MCF 10A (cell line): ENCODE data around the gene COG2. TPM values are rescaled to one million over a fixed set of nuclear protein-coding genes. Genes with fewer than 3 reads are reported as not detected.
"Not testable (repeated sequence)": the region's sequence is repeated elsewhere in the genome, so short reads cannot be mapped to it uniquely, and the experiment has no call there.

Source experiments
- BruUV-seq: library from RNA; stranded (reverse); fragments of 400-500 nt; replicated peaks from 2 replicates; lab custom pipeline; 2021; lab: Mats Ljungman, UMichigan
- CTCF ChIA-PET: fragments of 300-600 bp; sonication (Branson Sonifier 250); formaldehyde crosslinking; extraction: SDS; loops from one replicate; lab custom pipeline; 2021; ENCODE audit warnings: antibody characterized with exemption, inconsistent platforms; lab: Yijun Ruan, JAX
- POLR2A ChIA-PET: fragments of 300-600, 350-650 bp; sonication (Branson Sonifier 250); formaldehyde crosslinking; extraction: SDS; loops from one replicate; lab custom pipeline; 2020; ENCODE audit warnings: antibody characterized with exemption, inconsistent platforms; lab: Yijun Ruan, JAX
- DNase-seq: peaks from one replicate; pipeline ENCODE4 v3.0.0-alpha.2; 2018; ENCODE audit not compliant: unreplicated experiment
- H3K27ac Mint-ChIP-seq: one replicate; pipeline ENCODE4 v1.8.0; 2022; ENCODE audit warnings: mild to moderate bottlenecking, low read depth, mixed read lengths; ENCODE audit not compliant: unreplicated experiment
- H3K27me3 Mint-ChIP-seq: one replicate; pipeline ENCODE4 v1.8.0; 2022; ENCODE audit warnings: mixed read lengths; ENCODE audit not compliant: insufficient read depth, unreplicated experiment
- H3K36me3 Mint-ChIP-seq: one replicate; pipeline ENCODE4 v1.8.0; 2022; ENCODE audit warnings: mild to moderate bottlenecking, moderate library complexity, mixed read lengths; ENCODE audit not compliant: insufficient read depth, unreplicated experiment
- H3K4me1 Mint-ChIP-seq: one replicate; pipeline ENCODE4 v1.8.0; 2022; ENCODE audit warnings: mixed read lengths; ENCODE audit not compliant: insufficient read depth, unreplicated experiment
- H3K4me3 Mint-ChIP-seq: one replicate; pipeline ENCODE4 v1.8.0; 2022; ENCODE audit warnings: mild to moderate bottlenecking, moderate library complexity, mixed read lengths; ENCODE audit not compliant: unreplicated experiment
- H3K9me3 Mint-ChIP-seq: one replicate; pipeline ENCODE4 v1.8.0; 2022; ENCODE audit warnings: mixed read lengths; ENCODE audit not compliant: unreplicated experiment
- CTCF ChIP-seq: fragments of 200-600 bp; IDR thresholded peaks from one replicate; pipeline ENCODE4 v1.8.0; 2022; ENCODE audit warnings: antibody characterized with exemption, mild to moderate bottlenecking; ENCODE audit not compliant: unreplicated experiment
- intact Hi-C: fragments of 100-400 bp; cut with micrococcal nuclease; formaldehyde crosslinking; loops from 2 replicates; pipeline ENCODE4 v1.14.1; 2022
- total RNA-seq: library from RNA; stranded (reverse); gene quantifications from 2 replicates; pipeline ENCODE4 v1.2.3, GENCODE V29; 2022

The COG2 gene
- total RNA-seq, 1 experiment from 2014 or later, result 46.7 TPM

- ChIA-PET POLR2A (no interaction called here), CTCF (no interaction called here)
- no peak for DNase-seq
- Mint-ChIP-seq H3K36me3 (no peaks in the 10 kb centered on the region), H3K4me1 (peaks cover 23% of the 10 kb centered on the region), H3K4me3 (no peak overlapping the region), H3K9me3 (no peaks in the 10 kb centered on the region), H3K27me3 (no peaks in the 10 kb centered on the region), H3K27ac (no peak overlapping the region)
- BruUV-seq, result no TSS peak
- no peak for TF ChIP-seq CTCF
- intact Hi-C loops, result no loop called here
Measured at GRCh38 chr1:230647321-230647720, 5.0 kb downstream of the COG2 start.

- intact Hi-C loops, result no loop called here
- peaks cover 23% of the 10 kb centered on the region for H3K4me1 Mint-ChIP-seq
Measured at GRCh38 chr1:230648114-230648513, 5.8 kb downstream of the COG2 start.

GRCh38 chr1:230650300-230650699, 8.0 kb downstream of the COG2 start:
- Mint-ChIP-seq H3K4me3 (no peak overlapping the region), H3K27ac (no peak overlapping the region), H3K9me3 (peaks cover 7% of the 10 kb centered on the region), H3K4me1 (peaks cover 12% of the 10 kb centered on the region), H3K27me3 (no peaks in the 10 kb centered on the region), H3K36me3 (peaks cover 6% of the 10 kb centered on the region)
- no peak for DNase-seq
- intact Hi-C loops, result no loop called here
- POLR2A ChIA-PET, result interaction anchor here (2.1 kb wide), 1 partner anchor 8 kb away, joined by 19 read pairs; the partner anchor contains the start of gene COG2
- no peak for TF ChIP-seq CTCF
- BruUV-seq, result no TSS peak
- CTCF ChIA-PET, result interaction anchor here (0.7 kb wide), 1 partner anchor 42 kb away, joined by 3 read pairs; no protein-coding TSS in a partner anchor

More at GRCh38 chr1:230648114-230648513, 5.8 kb downstream of the COG2 start:
- ChIA-PET POLR2A (interaction anchor here (0.7 to 1.3 kb wide), 2 partner anchors 22 to 190 kb away, joined by 3 read pairs; no protein-coding TSS in a partner anchor), CTCF (interaction anchor here (0.6 kb wide), 1 partner anchor 791 kb away, joined by 3 read pairs; no protein-coding TSS in a partner anchor)
- DNase-seq, result no peak
- no TSS peak for BruUV-seq
- no peaks in the 10 kb centered on the region for H3K9me3 Mint-ChIP-seq
- H3K27ac Mint-ChIP-seq, result no peak overlapping the region
- H3K27me3 Mint-ChIP-seq, result no peaks in the 10 kb centered on the region
- H3K4me3 Mint-ChIP-seq, result no peak overlapping the region
- H3K36me3 Mint-ChIP-seq, result no peaks in the 10 kb centered on the region
- no peak for TF ChIP-seq CTCF

- CTCF ChIA-PET, result interaction anchor here (0.6 to 2.5 kb wide), 8 partner anchors 8 to 1729 kb away, joined by 3 to 16 read pairs (median 4); partner anchors contain the start of gene COG2
- Mint-ChIP-seq H3K27me3 (no peaks in the 10 kb centered on the region), H3K36me3 (peaks cover 6% of the 10 kb centered on the region), H3K27ac (no peak overlapping the region), H3K4me3 (no peak overlapping the region), H3K9me3 (peaks cover 13% of the 10 kb centered on the region), H3K4me1 (peaks cover 7% of the 10 kb centered on the region)
- no peak for DNase-seq
- POLR2A ChIA-PET, result interaction anchor here (0.8 to 2.1 kb wide), 2 partner anchors 9 to 14 kb away, joined by 3 to 19 read pairs; partner anchors contain the start of gene COG2
- TF ChIP-seq CTCF, result no peak
- BruUV-seq, result no TSS peak
- intact Hi-C loops, result no loop called here
Measured at GRCh38 chr1:230651235-230651634, 9.0 kb downstream of the COG2 start.

GRCh38 chr1:230656719-230657118, 14.4 kb downstream of the COG2 start:
- CTCF ChIA-PET, result interaction anchor here (1.2 to 1.4 kb wide), 2 partner anchors 13 to 15 kb away, joined by 3 to 5 read pairs; no protein-coding TSS in a partner anchor

GRCh38 chr1:230658103-230658502, 15.8 kb downstream of the COG2 start:
- H3K27me3 Mint-ChIP-seq, BruUV-seq, H3K4me1 Mint-ChIP-seq, intact Hi-C loops, H3K27ac Mint-ChIP-seq, DNase-seq, H3K4me3 Mint-ChIP-seq: not testable (repeated sequence)
- ChIA-PET CTCF (interaction anchor here (0.6 to 1.4 kb wide), 5 partner anchors 9 to 174 kb away, joined by 3 to 5 read pairs (median 3); no protein-coding TSS in a partner anchor), POLR2A (interaction anchor here (0.6 kb wide), 1 partner anchor 258 kb away, joined by 3 read pairs; no protein-coding TSS in a partner anchor)
- Mint-ChIP-seq H3K36me3 (peaks cover 41% of the 10 kb centered on the region), H3K9me3 (peaks cover 14% of the 10 kb centered on the region)

More at GRCh38 chr1:230656719-230657118, 14.4 kb downstream of the COG2 start:
- Mint-ChIP-seq H3K9me3 (peaks cover 14% of the 10 kb centered on the region), H3K36me3 (peaks cover 35% of the 10 kb centered on the region)
- H3K27ac Mint-ChIP-seq, H3K4me1 Mint-ChIP-seq, H3K27me3 Mint-ChIP-seq, BruUV-seq, DNase-seq, intact Hi-C loops, H3K4me3 Mint-ChIP-seq: not testable (repeated sequence)
- POLR2A ChIA-PET, result interaction anchor here (0.7 kb wide), 1 partner anchor 820 kb away, joined by 4 read pairs; no protein-coding TSS in a partner anchor
